Skeletal muscle satellite cell (primary cell): ENCODE results near the gene PTRH2.
A peak's percentile ranks its signal among the peaks of the same experiment; 100 is the strongest.
"Not testable (repeated sequence)": the region's sequence is repeated elsewhere in the genome, so short reads cannot be mapped to it uniquely, and the experiment has no call there.

Source experiments
- H3K27me3 ChIP-seq: 2 replicates; pipeline ENCODE4 v1.7.0; 2013; ENCODE audit warnings: low read length; ENCODE audit not compliant: control insufficient read depth, insufficient read depth
- H3K36me3 ChIP-seq: 2 replicates; pipeline ENCODE4 v1.7.0; 2013; ENCODE audit warnings: mild to moderate bottlenecking, control low read depth, low read length; ENCODE audit not compliant: insufficient read depth
- H3K4me1 ChIP-seq: 2 replicates; pipeline ENCODE4 v1.7.0; 2013; ENCODE audit warnings: low read length; ENCODE audit not compliant: control insufficient read depth, insufficient read depth
- H3K4me2 ChIP-seq: 2 replicates; pipeline ENCODE4 v1.7.0; 2013; ENCODE audit warnings: mild to moderate bottlenecking, low read length
- H3K4me3 ChIP-seq: 2 replicates; pipeline ENCODE4 v1.7.0; 2013; ENCODE audit warnings: low read length
- H3K9ac ChIP-seq: 2 replicates; pipeline ENCODE4 v1.7.0; 2013; ENCODE audit warnings: mild to moderate bottlenecking, low read depth, low read length, moderate library complexity
- H3K9me3 ChIP-seq: replicated peaks from 2 replicates; pipeline ENCODE4 v1.7.0; 2013; ENCODE audit warnings: mild to moderate bottlenecking, control low read depth, low read length

Gene PTRH2

GRCh38 chr17:59668816-59669215 lies 38.4 kb downstream of the PTRH2 start:
- Histone ChIP-seq H3K9me3 (no peaks in the 10 kb centered on the region), H3K36me3 (peaks cover 91% of the 10 kb centered on the region), H3K9ac (peak overlapping the region; percentile 28), H3K4me3 (peak overlapping the region; percentile 15), H3K27me3 (no peaks in the 10 kb centered on the region), H3K4me1 (peaks cover 61% of the 10 kb centered on the region), H3K4me2 (peak overlapping the region; percentile 42)

- Histone ChIP-seq H3K4me3 (no peak overlapping the region), H3K9me3 (no peaks in the 10 kb centered on the region), H3K4me1 (peaks cover 55% of the 10 kb centered on the region), H3K27me3 (no peaks in the 10 kb centered on the region), H3K36me3 (peaks cover 90% of the 10 kb centered on the region), H3K4me2 (no peak overlapping the region), H3K9ac (no peak overlapping the region)
Measured at GRCh38 chr17:59666235-59666634, 41.0 kb downstream of the PTRH2 start.

DNA sequence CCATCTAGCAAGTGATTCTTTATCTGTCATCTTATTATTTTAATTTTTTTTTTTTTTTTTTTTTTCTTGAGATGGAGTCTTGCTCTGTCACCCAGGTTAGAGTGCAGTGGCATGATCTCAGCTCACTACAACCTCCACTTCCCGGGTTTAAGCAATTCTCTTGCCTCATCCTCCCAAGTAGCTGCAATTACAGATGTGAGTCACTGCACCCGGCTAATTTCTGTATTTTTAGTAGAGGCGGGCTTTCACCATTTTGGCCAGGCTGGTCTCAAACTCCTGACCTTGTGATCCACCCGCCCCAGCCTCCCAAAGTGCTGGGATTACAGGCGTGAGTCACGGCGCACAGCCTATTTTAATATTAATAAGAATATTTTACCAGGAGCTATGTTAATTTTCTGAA lies 50.6 kb downstream of the PTRH2 start:
- H3K4me1 ChIP-seq, result peaks cover 23% of the 10 kb centered on the region
- H3K4me3 ChIP-seq, H3K9me3 ChIP-seq, H3K9ac ChIP-seq, H3K27me3 ChIP-seq: not testable (repeated sequence)
- H3K4me2 ChIP-seq, result peak overlapping the region; percentile 38
- H3K36me3 ChIP-seq, result peaks cover 79% of the 10 kb centered on the region

GRCh38 chr17:59652119-59652518 lies 55.1 kb downstream of the PTRH2 start:
- no peaks in the 10 kb centered on the region for H3K27me3 ChIP-seq
- peaks cover 33% of the 10 kb centered on the region for H3K4me1 ChIP-seq
- no peak overlapping the region for H3K9ac ChIP-seq
- no peaks in the 10 kb centered on the region for H3K9me3 ChIP-seq
- peaks cover 79% of the 10 kb centered on the region for H3K36me3 ChIP-seq
- H3K4me2 ChIP-seq, result peak overlapping the region; percentile 14
- H3K4me3 ChIP-seq, result no peak overlapping the region

- peaks cover 28% of the 10 kb centered on the region for H3K4me1 ChIP-seq
- peaks cover 82% of the 10 kb centered on the region for H3K36me3 ChIP-seq
Measured at GRCh38 chr17:59651346-59651745, 55.9 kb downstream of the PTRH2 start.

DNA sequence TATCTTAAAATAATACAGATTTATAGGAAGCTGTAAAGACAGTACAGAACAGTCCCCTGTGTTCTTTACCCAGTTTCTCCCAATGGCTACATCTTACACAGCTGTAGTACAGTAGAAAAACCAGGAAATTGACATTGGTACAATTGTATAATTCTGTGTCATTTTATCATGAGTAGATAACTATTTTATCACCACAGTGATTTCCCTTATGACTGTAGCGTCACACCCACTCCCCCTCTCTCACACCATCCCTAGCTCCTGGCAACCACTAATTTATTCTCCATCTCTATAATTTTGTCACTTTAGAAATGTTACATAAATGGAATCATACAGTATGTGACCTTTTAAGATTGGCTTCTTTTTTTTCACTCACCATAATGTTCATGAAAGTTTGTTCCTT lies 56.6 kb downstream of the PTRH2 start:
- H3K36me3 ChIP-seq, result peaks cover 81% of the 10 kb centered on the region
- no peak overlapping the region for H3K4me3 ChIP-seq
- H3K4me1 ChIP-seq, result peaks cover 23% of the 10 kb centered on the region
- no peaks in the 10 kb centered on the region for H3K27me3 ChIP-seq
- no peaks in the 10 kb centered on the region for H3K9me3 ChIP-seq
- H3K4me2 ChIP-seq, result no peak overlapping the region
- no peak overlapping the region for H3K9ac ChIP-seq

More at GRCh38 chr17:59651346-59651745, 55.9 kb downstream of the PTRH2 start:
- Histone ChIP-seq H3K27me3 (no peaks in the 10 kb centered on the region), H3K4me2 (peak overlapping the region; percentile 14), H3K9ac (no peak overlapping the region), H3K9me3 (no peaks in the 10 kb centered on the region), H3K4me3 (no peak overlapping the region)

DNA sequence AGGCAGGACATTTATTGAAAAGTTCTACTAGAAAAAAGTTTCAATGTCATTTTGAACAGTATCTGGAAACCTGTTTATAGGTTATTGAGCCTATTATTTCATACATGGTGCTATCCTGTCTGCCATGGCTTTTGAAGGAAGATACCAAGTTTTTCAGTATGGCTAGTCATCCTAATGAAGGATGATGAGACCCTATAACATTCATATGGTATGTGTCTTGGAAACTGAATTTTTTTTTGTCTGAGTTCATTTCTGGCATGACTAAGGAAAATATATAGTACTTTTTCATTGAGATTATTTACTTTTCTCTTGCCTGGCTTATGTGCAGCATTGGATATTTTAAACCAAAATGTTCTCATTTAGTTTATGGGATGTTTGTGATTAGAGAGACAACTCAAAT lies 57.3 kb downstream of the PTRH2 start:
- H3K4me3 ChIP-seq, result no peak overlapping the region
- H3K9me3 ChIP-seq, result no peaks in the 10 kb centered on the region
- no peak overlapping the region for H3K4me2 ChIP-seq
- no peaks in the 10 kb centered on the region for H3K27me3 ChIP-seq
- H3K4me1 ChIP-seq, result peaks cover 22% of the 10 kb centered on the region
- H3K9ac ChIP-seq, result no peak overlapping the region
- H3K36me3 ChIP-seq, result peaks cover 81% of the 10 kb centered on the region
